Activated CD8-positive, alpha-beta memory T cell treated with anti-CD3 and anti-CD28 coated beads, Interleukin-2, amount 50 U/mL, for 48 hours (primary cell): Measurements from ENCODE around the gene SIM2.

Experiments
- DNase-seq: peaks from one replicate; pipeline ENCODE4 v3.0.0-alpha.2; 2020

The SIM2 gene

DNA sequence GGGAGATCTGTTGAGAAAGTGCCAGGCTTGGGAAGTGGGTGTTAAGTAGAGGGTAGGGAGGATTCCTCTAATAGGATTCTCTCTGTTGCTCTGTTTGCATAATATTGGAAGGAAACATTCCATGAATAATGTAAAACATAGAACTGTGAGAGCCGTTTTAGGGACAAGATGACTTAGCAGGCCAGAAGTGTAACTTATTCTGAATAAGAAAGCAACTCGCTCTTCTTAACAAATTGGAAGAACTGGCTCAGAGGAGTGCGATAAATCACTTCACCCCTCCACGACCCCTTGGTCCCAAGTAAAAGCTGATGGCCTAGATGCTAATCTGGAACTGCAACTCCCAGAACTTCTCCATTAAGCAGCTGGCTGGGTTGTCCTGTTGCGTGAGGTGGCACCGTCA is 19.1 kb downstream of the SIM2 start:
- DNase-seq = no peak

DNA sequence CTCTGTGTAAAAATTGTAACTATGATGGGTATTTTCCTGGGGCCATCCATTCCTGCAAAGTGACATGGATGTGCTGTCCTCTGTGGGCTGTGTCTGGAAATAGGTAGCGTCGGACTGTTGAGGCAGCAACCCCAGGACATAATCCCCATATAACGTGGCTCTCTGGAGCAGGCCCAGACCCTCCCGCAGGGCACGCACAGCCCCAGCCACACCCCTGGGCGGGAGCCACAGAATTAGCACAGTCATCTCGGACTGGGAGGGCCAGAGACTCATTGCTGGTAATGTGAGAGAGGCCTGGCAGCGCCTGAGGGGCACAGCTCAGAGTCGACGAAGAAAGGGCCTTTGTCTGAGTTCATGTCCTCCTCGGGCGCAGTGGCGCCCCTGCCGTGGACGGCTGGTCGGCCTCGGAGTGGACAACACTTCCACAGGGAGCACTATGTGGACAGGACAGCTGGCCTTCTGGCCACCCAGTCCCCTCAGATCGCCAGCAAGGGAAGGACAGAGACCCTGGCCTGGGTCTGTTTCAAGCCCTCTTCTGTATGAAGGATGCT is 20.1 kb downstream of the SIM2 start:
- DNase-seq = no peak

DNA sequence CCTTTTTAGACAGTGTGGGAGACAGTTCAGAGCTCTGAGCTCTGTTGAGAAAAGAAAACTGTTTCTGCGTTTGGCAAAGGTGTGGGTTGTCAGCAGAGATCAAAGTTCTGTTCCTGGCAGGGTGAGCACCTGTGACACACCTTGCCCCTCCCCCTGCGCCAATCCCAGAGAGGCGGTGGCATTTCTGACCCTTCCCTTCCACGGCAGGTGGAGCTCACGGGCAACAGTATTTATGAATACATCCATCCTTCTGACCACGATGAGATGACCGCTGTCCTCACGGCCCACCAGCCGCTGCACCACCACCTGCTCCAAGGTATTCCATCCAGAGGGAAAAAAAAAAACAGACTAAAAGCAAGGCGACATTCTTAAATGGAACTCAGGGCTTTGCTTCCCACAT is 20.7 kb downstream of the SIM2 start:
- no peak for DNase-seq

DNA sequence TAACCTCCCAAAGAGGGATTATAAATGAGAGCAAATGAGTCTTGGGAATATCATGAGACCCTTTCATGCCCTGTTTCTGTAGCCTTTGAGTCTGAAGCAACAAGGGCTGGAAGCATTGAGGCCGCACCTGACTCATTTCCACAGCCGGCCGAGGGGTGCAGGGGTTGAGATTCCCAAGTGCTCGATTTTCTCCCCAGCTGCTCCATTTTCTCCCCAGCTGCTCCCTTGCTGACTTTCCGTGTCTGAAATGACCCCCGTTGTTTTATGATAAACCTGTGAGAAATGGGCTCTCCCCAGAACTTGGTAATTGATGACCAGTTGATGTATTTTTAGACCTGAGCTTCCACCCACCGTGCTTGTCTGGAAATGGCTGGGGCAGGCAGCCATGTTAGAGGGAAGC is 22.9 kb downstream of the SIM2 start:
- no peak for DNase-seq

DNA sequence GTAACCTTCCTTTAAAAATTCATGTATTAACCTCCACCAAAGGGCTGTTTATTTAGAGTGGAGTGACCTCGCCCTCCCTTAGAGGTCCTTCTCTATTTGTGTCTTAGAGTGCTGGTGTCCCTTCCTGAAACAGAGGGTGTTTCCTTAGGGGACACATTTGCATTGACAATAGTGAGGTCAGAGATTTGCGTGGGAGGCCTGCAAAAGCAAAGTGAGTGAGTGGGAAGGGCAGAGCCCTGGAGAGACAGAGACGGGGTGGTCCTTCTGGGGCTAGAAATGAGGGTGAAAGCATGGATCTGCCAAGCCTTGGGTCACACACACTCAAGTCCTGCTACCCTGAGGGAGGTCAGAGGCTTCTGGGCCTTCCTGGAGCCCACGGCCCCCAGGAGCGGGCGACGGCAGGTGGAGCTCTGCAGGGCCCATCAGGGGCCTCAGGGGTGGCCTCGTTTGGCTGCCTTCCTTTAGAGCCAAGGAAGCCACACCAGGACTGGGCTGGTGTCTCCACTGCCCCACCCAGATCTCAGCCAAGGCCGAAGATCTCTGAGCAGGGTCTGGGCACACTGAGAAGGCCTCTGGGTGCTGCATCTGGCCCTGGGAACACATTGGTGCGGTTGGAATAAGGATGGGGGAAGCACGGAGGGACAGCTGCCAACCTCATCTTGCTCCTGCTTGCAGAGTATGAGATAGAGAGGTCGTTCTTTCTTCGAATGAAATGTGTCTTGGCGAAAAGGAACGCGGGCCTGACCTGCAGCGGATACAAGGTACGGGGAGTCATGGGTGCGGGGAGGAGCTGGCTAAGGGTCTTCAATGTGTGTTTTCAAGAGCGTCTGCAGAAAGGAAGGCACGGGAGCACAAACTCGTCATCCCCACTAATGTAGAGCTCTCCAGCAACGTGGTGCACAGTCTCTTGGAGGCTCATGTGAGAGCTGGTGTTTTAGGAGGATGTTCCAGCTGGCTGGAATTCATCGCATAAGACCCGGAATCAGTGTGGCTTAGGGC is 23.8 kb downstream of the SIM2 start:
- DNase-seq = no peak

DNA sequence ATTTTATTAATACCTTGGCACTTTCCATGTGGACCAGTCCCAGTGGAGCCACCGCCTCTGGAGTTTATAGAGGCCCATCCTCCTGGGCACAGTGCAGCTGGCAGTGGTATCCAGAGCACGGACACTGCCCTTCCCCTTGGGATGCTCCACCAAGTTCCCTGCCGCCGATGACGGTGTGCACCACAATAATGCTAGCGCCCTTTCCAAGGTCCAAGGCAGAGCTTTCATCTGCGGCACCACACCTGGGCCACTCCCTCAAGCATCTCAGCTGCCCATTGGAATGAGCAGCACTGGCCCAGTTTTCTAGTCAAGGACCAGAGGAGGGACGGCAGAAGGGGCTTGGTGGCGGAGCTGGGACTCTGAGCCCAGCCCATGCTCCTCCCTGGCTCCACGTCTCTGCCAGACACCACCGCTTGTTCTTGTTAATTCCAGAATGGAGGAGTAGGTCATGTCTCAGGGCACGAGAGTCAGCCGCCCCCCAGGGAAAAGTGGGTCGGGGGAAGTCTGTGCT is 24.5 kb downstream of the SIM2 start:
- no peak for DNase-seq

DNA sequence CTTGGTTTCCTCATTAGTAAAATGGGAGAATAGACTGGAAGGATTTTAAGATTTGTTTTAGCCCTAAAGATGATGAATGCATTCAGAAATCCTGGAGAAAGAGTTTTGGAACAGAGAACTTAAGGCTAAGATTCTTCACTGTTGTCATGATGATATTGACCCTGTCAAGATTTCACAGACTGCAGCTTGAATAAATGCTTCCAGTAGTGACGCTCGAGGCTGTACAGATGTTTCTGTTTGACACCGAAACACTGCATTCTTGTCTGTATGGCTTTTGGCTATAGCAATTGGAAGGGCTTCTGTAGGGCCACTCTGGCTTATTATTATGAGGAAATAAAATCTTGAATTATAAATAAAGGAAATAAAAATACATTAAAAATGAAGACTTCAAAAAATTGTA is 25.7 kb downstream of the SIM2 start:
- no peak for DNase-seq

DNA sequence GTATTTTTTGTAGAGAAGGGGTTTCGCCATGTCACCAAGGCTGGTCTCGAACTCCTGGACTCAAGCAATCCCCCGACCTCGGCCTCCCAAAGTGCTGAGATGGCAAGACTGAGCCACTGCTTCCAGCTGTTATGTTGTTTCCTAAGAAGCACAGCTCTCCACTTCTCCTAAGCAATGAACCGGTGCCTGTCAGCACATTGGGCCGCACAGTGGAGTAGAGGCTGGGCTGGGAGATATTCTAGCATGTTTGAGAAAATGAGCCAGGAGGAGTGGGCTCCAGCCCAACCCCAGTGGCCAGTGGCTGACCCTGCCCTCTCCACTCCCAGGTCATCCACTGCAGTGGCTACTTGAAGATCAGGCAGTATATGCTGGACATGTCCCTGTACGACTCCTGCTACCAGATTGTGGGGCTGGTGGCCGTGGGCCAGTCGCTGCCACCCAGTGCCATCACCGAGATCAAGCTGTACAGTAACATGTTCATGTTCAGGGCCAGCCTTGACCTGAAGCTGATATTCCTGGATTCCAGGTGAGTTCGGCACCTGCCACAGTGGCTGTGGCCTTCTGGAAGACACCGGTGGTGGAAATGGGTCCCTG is 27.0 kb downstream of the SIM2 start:
- no peak for DNase-seq

DNA sequence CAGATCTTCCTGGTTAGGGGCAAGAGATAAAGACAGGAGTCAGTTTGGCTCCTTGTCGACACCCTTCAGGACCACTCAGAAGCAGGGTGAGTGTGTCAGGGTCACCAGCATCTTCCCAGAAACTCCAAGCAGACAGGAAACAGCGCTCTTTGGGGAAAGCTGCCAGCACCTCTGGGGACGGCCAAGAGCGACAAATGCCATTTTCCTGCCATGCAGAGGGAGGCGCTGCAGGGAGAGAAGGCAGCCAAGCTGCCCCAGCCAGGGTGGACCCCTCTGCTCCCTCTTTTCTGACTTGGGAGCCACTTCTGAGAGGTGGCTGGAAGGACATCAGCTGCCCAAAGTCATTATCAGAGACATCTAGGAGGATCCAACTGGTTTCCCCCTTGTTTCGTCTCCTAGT is 29.0 kb downstream of the SIM2 start:
- DNase-seq = no peak

DNA sequence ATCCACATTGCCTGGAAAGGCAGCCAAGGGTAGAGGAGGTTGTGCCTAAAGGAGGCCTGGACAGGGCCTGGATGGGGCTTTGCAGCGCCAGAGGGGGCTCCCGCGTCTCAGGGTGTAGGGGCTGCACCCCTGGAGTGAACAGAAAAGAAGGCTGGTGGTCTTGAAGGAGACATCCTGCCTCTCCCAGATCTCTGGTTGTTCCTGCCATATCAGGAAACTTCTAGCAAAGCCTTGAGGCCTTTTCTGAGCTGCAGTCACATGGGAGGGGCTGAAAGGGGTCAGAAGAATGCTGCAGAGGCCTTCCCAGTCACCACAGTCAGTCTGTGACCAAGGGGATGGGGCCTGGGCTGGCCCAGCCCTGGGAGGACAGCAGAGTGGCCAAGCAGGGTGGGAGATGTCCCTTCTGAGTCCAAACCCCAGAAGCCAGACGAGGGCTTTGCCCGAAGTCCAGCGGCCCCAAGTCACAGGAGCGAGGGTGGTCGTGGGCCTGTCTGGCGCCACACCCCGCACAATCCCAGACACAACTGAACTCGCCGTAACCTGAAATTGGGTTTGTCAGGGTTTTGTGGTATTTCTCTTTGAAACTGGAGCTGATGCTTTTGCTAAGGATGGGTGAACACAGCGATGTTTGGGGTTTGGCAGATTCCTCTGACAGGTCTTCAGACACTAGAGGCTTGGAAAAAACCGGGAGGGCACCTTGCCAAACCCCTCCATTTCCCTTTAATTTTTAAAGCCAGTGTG is 29.6 kb downstream of the SIM2 start:
- no peak for DNase-seq

DNA sequence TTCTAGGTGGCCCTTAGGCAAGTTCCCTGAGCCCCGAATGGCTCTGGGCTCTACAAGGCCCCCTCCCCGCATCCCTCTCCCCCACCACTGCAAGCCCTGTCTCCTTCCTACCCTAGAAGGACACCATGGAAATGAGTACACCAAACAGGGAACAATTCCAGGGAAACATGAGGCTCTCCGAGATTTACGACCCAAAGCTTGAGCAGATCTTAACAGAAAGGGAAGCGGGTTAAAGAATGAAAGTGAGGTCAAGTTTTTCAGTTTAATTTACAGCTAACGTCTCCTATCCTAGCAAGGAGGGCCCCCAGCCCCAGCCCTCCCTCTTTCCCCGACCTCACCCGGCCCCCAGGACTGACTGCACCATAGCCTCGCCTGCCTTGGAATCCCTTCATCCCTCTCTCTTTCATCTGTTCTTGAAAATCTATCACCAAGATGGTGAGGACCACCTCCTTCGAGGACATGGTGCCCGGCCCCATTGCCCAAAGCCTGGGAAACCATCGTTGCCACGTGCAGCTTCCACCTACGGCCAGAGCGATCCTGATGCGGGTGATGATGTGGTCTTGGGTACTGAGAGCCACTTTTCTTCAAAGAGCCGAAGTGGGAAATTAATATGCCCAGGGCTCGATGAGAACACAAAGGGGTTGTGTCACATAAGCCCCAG is 30.5 kb downstream of the SIM2 start:
- no peak for DNase-seq

DNA sequence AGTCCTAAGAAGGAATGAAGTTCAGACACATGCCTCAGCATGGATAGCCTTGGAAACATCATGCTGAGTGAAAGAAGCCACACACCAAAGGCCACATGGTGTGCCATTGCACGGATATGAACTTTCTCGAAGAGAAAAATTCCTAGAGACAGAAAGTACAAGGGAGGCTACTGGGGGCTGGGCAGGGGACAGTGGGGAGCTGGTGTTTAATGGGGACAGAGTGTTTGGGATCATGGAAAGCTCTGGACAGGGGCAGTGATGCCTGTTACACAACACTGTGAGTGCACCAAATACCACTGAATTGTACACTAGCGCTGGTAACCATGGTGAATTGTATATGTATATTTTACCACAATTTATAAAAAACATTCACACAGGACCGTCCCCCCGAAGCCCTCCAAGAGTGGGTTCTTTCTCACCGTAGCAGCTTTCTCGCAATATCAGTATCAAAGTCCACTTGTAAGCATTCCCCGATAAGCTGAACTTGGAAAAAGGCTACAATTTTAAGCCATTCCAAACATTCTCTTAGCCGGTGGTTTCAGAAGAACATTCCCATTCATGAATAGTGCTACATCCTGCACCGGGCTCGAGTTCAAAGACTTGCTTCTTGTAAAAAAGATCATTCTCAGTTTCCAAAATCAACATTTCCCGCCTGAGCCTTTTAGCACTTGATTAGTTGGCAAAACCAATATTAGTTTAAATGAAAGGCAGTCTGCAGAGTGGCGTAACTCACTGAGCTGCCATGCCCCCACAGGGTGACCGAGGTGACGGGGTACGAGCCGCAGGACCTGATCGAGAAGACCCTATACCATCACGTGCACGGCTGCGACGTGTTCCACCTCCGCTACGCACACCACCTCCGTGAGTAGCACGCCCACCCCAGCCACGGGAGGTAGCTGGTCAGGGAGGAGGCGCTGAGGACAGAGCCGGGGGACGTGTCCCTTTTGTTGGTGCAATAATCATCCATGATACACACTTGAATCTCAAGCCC is 31.7 kb downstream of the SIM2 start:
- DNase-seq = no peak

DNA sequence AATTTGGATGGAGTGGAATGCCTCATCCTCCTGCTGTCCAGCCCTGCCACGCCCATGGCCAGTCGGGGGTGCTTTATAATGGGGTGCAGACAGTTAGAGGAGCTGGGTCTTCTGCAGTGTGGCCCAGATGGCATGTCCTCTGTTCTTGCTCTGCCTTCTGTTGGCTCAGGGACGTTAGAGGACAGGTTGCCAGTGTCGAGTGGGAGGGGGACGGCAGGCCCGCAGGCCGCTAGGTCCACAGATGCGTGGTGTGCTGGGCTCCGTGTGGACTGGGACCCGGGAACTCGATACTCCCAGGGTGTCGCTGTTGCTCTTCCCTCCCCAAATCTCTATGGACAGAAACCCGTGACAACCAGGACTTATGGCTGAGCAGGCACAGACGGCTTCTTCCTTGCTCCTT is 33.3 kb downstream of the SIM2 start:
- no peak for DNase-seq

DNA sequence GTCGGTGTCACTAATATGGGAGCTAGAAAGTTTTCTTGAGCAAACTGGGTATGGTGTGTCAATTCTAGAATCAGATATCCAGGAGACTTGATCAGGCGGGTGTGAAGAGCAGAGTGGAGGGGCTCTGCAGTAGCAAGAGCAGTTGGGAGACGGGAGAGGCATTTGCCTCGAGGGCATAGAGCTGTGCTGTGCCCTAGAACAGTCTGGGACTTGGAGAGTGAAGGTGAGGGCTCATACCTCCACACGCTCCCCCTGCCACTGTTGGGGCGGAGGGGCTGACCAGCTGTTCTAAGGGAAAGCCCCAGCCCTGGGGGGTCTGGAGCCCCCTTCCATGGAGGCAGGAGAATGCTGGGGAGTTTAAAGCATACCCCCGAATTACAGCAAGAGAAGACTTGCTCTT is 33.8 kb downstream of the SIM2 start:
- no peak for DNase-seq

DNA sequence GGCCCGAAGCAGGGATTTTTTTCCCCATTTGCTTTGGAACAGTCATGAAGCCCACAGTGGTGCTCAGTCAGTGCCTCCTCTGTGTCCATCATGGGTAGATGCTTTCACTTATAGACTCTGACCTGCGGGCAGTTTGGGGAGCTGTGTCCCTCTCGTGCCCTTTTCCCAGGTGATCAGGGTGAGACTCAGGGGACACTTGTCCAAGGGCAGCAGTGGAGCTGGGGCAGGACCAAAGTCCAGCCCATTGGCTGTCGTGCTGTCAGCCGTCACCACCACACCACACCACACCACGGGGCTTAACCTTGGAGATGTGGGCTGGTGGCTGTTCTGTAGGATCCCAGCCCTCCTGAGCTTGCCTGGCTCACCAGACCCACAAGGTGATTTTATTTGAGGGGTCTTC is 34.9 kb downstream of the SIM2 start:
- no peak for DNase-seq

DNA sequence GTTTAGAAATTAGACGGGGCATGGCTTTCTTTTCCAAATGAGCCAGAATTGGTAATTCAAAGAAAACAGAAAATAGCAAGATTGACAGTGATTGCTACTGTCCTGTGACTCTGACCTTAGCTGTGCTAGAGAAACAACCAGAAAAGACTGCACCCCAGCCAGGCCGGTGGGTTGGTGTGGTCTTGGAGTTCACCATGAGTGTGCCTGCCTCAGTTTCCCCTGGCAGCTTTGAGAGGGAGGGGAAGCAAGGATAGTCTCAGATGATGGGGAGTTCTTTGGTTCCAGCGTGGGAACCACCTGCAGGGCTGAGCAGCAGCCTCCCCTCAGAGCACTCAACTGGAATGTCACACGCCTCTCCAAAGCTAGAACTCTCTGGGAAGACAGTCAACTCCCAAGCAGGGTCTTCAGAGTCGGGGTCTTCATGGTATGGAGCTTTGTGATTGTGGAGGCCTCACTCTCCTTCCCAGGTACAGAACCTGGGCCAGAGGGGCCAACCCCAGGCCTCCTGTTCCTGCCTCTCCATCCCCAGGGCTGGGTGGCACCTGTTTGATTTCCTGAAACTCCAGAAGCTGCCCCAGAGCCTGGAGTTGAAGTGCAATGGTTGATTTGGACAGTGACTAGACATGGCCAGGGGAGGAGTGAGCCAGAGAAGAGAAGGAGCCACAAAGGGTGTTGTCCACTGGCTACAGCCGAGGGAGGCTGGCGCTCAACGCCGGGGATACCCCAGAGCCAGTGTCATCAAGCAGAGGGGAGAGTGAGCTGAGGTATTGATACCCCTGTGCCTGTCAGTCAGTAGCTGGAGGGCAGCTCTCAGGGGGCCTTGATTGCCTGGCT is 35.7 kb downstream of the SIM2 start:
- no peak for DNase-seq

DNA sequence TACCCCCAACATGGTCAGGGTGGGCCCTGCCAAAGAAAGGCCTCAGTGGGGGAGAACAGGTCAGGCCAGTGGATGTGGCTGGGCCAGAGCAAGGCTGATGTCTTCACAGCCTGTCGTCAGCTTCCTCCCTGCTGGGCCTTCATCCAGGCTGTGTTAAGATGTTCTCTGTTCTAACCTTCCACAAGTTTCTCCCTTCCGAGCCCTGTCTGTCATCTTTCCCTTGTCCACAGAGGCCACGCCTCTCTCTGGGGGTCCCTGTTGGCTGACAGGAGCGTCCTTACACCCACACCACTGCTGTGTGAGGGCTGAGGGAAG is 36.2 kb downstream of the SIM2 start:
- DNase-seq = no peak

DNA sequence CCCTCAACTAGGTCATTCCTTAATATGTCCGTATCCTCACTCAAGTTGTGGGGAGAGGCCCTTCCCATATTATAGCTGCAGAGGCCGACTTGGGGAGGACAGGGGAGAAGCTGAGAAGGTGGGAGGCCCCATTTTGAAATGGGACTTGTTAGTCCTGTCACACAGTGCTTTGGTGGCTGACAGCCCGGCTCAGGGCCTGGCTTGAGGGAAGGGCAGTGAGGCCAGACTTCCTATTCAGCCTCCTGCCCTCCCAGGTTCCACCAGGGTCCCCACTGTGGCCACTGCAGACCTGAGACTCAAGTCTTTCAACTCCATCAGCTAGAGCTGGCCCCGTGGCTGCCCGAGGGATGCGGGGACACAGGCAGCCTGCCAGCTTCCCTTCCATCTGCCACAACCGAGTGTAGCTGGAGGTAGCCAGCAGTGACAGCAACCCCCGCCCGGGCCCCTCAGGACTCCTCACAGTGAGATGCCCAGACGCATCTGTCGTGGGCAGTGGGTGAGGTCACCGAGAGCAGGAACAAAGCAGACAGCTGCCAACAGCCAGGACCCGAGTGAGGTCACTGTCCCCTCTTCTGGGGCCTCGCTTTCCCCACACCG is 36.9 kb downstream of the SIM2 start:
- DNase-seq = no peak

DNA sequence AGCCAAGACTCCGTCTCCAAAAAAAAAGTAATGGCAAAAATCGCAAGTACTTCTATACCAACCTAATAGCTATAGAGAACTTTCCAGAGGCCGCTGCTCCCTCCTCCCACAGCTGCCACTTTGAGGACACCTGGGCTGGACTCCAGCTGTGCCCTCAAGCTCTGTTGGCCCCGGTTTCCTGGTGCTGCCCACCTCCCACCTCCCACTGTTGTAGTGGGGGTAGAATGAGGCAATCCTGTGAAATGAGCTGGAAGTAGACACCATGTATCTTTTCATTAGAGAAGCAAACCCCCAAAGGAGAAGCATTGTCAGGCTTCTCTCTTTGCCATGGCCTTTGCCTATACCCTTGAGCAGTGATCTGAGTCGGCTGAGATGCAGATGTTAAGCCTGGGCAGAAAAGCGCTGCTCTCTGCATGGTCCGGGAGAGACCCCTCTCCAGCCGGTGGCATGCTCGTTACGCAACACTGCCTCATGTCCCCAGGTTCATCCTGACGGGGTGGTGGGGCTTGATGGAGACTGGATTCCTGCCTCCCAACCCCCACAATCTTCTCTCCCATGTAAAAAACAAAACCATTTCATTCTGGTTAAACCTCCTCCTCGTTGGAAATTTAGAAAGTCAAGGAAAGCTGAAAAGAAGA is 39.7 kb downstream of the SIM2 start:
- no peak for DNase-seq

DNA sequence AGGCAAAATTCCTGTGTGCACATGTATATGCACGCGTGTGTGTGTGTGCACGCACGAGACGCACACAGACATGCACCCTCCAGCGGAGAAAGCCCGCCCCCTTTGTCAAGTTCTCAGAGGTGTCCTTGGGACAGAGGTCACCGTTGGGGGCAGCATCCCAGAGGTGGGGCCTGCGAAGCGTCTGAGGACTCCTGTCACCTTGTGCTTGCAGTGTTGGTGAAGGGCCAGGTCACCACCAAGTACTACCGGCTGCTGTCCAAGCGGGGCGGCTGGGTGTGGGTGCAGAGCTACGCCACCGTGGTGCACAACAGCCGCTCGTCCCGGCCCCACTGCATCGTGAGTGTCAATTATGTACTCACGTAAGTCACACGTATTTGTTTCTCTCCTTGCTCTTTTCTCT is 42.6 kb downstream of the SIM2 start:
- DNase-seq = no peak
